Neutrophil (primary cell): Measurements from ENCODE around the gene NPAS3.

Experiments
- H3K27ac ChIP-seq: fragments of 200-600 bp; sonication (generic); 2 replicates; pipeline ENCODE4 v1.5.1; 2016; ENCODE audit warnings: mild to moderate bottlenecking, moderate library complexity
- H3K27me3 ChIP-seq: fragments of 200-600 bp; sonication (generic); 2 replicates; pipeline ENCODE4 v1.6.0; 2016; ENCODE audit warnings: mild to moderate bottlenecking
- H3K36me3 ChIP-seq: fragments of 200-600 bp; sonication (generic); 2 replicates; pipeline ENCODE4 v1.5.1; 2017
- H3K4me1 ChIP-seq, 2 experiments: fragments of 200-600 bp in 1 of 2; sonication (generic) in 1 of 2; 1 replicate in 1 of 2; 2 replicates in 1 of 2; pipeline versions ENCODE4 v1.5.1 to v1.6.1; 2013 to 2016; ENCODE audit warnings: low read depth in 1 of 2, low read length in 1 of 2, mild to moderate bottlenecking in 1 of 2, moderate library complexity in 1 of 2; ENCODE audit not compliant: control insufficient read depth in 1 of 2, insufficient read depth in 1 of 2
- H3K4me3 ChIP-seq, 2 experiments: fragments of 200-600 bp in 1 of 2; sonication (generic) in 1 of 2; 1 replicate in 1 of 2; 2 replicates in 1 of 2; pipeline ENCODE4 v1.5.1; 2013 to 2016; ENCODE audit warnings: low read depth in 1 of 2, low read length in 1 of 2, mild to moderate bottlenecking in 1 of 2, moderate library complexity in 1 of 2
- H3K9me3 ChIP-seq: fragments of 200-600 bp; sonication (generic); 2 replicates; pipeline ENCODE4 v1.5.1; 2016
- CTCF ChIP-seq: fragments of 200-600 bp; sonication (generic); IDR thresholded peaks from 2 replicates; pipeline ENCODE4 v1.5.1; 2016; ENCODE audit warnings: antibody characterized with exemption

Gene NPAS3

GRCh38 chr14:33390335-33390734 lies 451.7 kb downstream of the NPAS3 start:
- TF ChIP-seq CTCF: no peak
- no peaks in the 10 kb centered on the region for H3K9me3 ChIP-seq
- no peaks in the 10 kb centered on the region for H3K36me3 ChIP-seq
- no peak overlapping the region for H3K4me3 ChIP-seq
- no peak overlapping the region for H3K27ac ChIP-seq
- no peaks in the 10 kb centered on the region for H3K27me3 ChIP-seq
- H3K4me1 ChIP-seq: no peaks in the 10 kb centered on the region

GRCh38 chr14:33393231-33393894 lies 454.7 kb downstream of the NPAS3 start:
- H3K4me1 ChIP-seq: no peaks in the 10 kb centered on the region

GRCh38 chr14:33393895-33394368 lies 455.3 kb downstream of the NPAS3 start:
- H3K9me3 ChIP-seq: no peaks in the 10 kb centered on the region
- no peak for TF ChIP-seq CTCF
- H3K27ac ChIP-seq: no peak overlapping the region

More at GRCh38 chr14:33393231-33393894, 454.7 kb downstream of the NPAS3 start:
- H3K4me3 ChIP-seq: no peak overlapping the region
- no peak overlapping the region for H3K27ac ChIP-seq
- H3K9me3 ChIP-seq: no peaks in the 10 kb centered on the region
- H3K27me3 ChIP-seq: no peaks in the 10 kb centered on the region
- TF ChIP-seq CTCF: no peak
- H3K36me3 ChIP-seq: no peaks in the 10 kb centered on the region

GRCh38 chr14:33401311-33401710 lies 462.6 kb downstream of the NPAS3 start:
- no peaks in the 10 kb centered on the region for H3K4me1 ChIP-seq
- H3K36me3 ChIP-seq: no peaks in the 10 kb centered on the region
- no peaks in the 10 kb centered on the region for H3K27me3 ChIP-seq
- TF ChIP-seq CTCF: no peak
- H3K4me3 ChIP-seq: no peak overlapping the region
- H3K27ac ChIP-seq: no peak overlapping the region
- H3K9me3 ChIP-seq: no peaks in the 10 kb centered on the region

More at GRCh38 chr14:33393895-33394368, 455.3 kb downstream of the NPAS3 start:
- H3K36me3 ChIP-seq: no peaks in the 10 kb centered on the region
- H3K27me3 ChIP-seq: no peaks in the 10 kb centered on the region
- no peak overlapping the region for H3K4me3 ChIP-seq
- H3K4me1 ChIP-seq: no peaks in the 10 kb centered on the region

GRCh38 chr14:33402604-33403003 lies 463.9 kb downstream of the NPAS3 start:
- Histone ChIP-seq H3K4me1 (no peaks in the 10 kb centered on the region), H3K27me3 (no peaks in the 10 kb centered on the region), H3K9me3 (no peaks in the 10 kb centered on the region), H3K4me3 (no peak overlapping the region), H3K27ac (no peak overlapping the region), H3K36me3 (no peaks in the 10 kb centered on the region)
- TF ChIP-seq CTCF: no peak
